HepG2 (cell line): Measurements from ENCODE around the gene IFT27. TPM values are rescaled to one million over a fixed set of nuclear protein-coding genes. Genes with fewer than 3 reads are reported as not detected.

Source experiments
- BCL6 ChIP-seq: IDR thresholded peaks from 2 replicates; pipeline ENCODE4 v1.6.1; 2016; ENCODE audit warnings: missing genetic modification reagents, missing compliant biosample characterization
- BHLHE40 ChIP-seq: IDR thresholded peaks from 2 replicates; pipeline ENCODE4 v1.6.1; 2011; ENCODE audit warnings: low read length, improper control_type of control experiment
- ETV5 ChIP-seq: IDR thresholded peaks from 2 replicates; pipeline ENCODE4 v1.6.1; 2018; ENCODE audit warnings: missing biosample characterization, missing genetic modification reagents, inconsistent platforms, borderline replicate concordance
- FOSL2 ChIP-seq: sonication (generic); formaldehyde crosslinking; IDR thresholded peaks from 2 replicates; pipeline ENCODE4 v1.4.0; 2020; ENCODE audit warnings: missing genetic modification reagents
- GABPB1 ChIP-seq: IDR thresholded peaks from 2 replicates; pipeline ENCODE4 v1.6.1; 2016; ENCODE audit warnings: mild to moderate bottlenecking, missing genetic modification reagents, moderate library complexity, missing compliant biosample characterization
- KDM2A ChIP-seq: sonication (generic); formaldehyde crosslinking; IDR thresholded peaks from 2 replicates; pipeline ENCODE4 v1.4.0; 2020; ENCODE audit warnings: low read depth, missing genetic modification reagents, borderline replicate concordance
- NR3C1 ChIP-seq: sonication (generic); formaldehyde crosslinking; IDR thresholded peaks from 2 replicates; pipeline ENCODE4 v1.4.0; 2020; ENCODE audit warnings: missing genetic modification reagents
- RXRA ChIP-seq: sonication (generic); formaldehyde crosslinking; IDR thresholded peaks from 2 replicates; pipeline ENCODE4 v1.5.1; 2020; ENCODE audit warnings: missing genetic modification reagents
- ZNF768 ChIP-seq: sonication (generic); formaldehyde crosslinking; IDR thresholded peaks from 2 replicates; pipeline ENCODE4 v1.4.0; 2020; ENCODE audit warnings: missing genetic modification reagents
- polyA plus RNA-seq, 8 experiments: library from polyadenylated mRNA; depleted of rRNA in 3 of 8; stranded (reverse) in 7 of 8; unstranded in 1 of 8; fragments of >200 nt; fragmentation: Illumina TruSeq in 4 of 8; extraction: Trizol in 4 of 8; gene quantifications; 2 replicates each; pipeline versions ENCODE4 v1.2.1 to v1.2.3, GENCODE V29; 2011 to 2016; ENCODE audit warnings: low read depth in 4 of 8, missing spikeins in 1 of 8, mixed read lengths in 1 of 8; ENCODE audit not compliant: insufficient read depth in 1 of 8
- total RNA-seq, 5 experiments: library from RNA; depleted of rRNA; stranded (reverse); fragments of >200 nt; fragmentation: Illumina TruSeq; extraction: Trizol; gene quantifications; 2 replicates each; pipeline ENCODE4 v1.2.3, GENCODE V29; 2016; ENCODE audit warnings: low read depth in 1 of 5
- TF ChIP-seq, protein P1 (sequence below): sonication (generic); formaldehyde crosslinking; IDR thresholded peaks from 2 replicates; pipeline ENCODE4 v1.5.1; 2020; ENCODE audit warnings: missing genetic modification reagents, mild to moderate bottlenecking, borderline replicate concordance
- TF ChIP-seq, protein P2 (sequence below): sonication (generic); formaldehyde crosslinking; IDR thresholded peaks from 2 replicates; pipeline ENCODE4 v1.4.0; 2020; ENCODE audit warnings: missing genetic modification reagents
- TF ChIP-seq, protein P3 (sequence below): sonication (generic); formaldehyde crosslinking; IDR thresholded peaks from 2 replicates; pipeline ENCODE4 v1.4.0; 2020; ENCODE audit warnings: missing genetic modification reagents
- TF ChIP-seq, protein P4 (sequence below): sonication (generic); formaldehyde crosslinking; IDR thresholded peaks from 2 replicates; pipeline ENCODE4 v1.5.0; 2020; ENCODE audit warnings: mild to moderate bottlenecking, missing genetic modification reagents, moderate library complexity

The IFT27 gene
- total and polyA plus RNA-seq, 2 of the 13 experiments (the other 11 are each of a cell fraction or from before 2014, with no cell fraction given): 0.25 to 0.33 TPM

DNA sequence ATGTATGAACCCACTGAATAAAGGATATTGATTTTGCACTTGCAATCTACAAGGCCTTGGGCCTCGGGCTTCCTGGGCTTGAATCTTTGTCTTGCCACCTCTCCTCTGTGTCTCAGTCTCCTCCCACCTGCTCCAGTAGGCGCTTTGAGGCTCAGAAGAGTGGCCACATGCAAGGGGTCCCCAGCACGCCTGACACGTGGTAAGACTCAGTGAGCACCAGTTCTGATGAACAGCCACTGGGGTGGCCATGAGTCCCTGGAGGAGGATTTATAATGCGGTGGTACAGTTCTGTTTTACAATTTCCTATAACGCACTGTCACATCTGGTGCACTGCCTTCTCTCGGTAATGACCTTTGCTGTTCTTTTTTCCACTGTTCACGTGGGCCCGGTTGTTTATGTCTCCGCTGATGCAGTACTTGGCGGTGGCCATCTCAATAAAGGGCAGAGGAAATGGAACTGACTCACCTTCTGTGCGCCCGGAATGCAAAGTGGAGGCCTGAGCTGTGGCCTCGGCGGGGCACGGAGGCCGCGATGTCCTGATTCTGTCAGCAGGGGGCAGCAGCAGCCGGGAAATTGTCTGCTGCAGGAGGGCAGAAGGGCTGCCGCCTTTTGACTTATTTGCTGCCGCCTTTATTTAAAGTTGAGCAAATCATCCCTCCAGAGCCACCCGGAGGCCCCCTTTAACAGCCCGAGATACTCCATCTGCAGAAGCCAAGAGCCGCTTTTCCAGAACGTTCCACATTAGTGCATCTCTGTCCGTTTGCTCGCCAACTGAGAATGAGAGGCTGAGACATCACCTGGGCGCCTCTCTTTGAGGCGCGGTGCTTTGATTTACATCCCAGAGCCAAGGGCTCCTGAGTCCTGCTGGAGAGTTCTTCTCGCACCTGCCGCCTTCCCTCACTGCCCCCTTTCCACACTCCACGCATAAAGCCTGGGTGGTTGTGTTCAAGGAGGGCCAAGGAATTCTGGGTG is 6.0 kb upstream of the IFT27 start (continued):
- TF ChIP-seq, protein P1, sequence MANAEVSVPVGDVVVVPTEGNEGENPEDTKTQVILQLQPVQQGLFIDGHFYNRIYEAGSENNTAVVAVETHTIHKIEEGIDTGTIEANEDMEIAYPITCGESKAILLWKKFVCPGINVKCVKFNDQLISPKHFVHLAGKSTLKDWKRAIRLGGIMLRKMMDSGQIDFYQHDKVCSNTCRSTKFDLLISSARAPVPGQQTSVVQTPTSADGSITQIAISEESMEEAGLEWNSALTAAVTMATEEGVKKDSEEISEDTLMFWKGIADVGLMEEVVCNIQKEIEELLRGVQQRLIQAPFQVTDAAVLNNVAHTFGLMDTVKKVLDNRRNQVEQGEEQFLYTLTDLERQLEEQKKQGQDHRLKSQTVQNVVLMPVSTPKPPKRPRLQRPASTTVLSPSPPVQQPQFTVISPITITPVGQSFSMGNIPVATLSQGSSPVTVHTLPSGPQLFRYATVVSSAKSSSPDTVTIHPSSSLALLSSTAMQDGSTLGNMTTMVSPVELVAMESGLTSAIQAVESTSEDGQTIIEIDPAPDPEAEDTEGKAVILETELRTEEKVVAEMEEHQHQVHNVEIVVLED (CRISPR knock-in tag): no peak
- no peak for TF ChIP-seq BHLHE40
- TF ChIP-seq GABPB1: peak; percentile 31; the same call in 1 of the 2 replicates
- TF ChIP-seq, protein P2, sequence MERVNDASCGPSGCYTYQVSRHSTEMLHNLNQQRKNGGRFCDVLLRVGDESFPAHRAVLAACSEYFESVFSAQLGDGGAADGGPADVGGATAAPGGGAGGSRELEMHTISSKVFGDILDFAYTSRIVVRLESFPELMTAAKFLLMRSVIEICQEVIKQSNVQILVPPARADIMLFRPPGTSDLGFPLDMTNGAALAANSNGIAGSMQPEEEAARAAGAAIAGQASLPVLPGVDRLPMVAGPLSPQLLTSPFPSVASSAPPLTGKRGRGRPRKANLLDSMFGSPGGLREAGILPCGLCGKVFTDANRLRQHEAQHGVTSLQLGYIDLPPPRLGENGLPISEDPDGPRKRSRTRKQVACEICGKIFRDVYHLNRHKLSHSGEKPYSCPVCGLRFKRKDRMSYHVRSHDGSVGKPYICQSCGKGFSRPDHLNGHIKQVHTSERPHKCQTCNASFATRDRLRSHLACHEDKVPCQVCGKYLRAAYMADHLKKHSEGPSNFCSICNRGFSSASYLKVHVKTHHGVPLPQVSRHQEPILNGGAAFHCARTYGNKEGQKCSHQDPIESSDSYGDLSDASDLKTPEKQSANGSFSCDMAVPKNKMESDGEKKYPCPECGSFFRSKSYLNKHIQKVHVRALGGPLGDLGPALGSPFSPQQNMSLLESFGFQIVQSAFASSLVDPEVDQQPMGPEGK (CRISPR knock-in tag): no peak
- TF ChIP-seq RXRA (CRISPR knock-in tag): 0 out of 2 replicates have a peak, but pooled peaks have one; percentile 25
- no peak for TF ChIP-seq NR3C1 (CRISPR knock-in tag)
- TF ChIP-seq, protein P3, sequence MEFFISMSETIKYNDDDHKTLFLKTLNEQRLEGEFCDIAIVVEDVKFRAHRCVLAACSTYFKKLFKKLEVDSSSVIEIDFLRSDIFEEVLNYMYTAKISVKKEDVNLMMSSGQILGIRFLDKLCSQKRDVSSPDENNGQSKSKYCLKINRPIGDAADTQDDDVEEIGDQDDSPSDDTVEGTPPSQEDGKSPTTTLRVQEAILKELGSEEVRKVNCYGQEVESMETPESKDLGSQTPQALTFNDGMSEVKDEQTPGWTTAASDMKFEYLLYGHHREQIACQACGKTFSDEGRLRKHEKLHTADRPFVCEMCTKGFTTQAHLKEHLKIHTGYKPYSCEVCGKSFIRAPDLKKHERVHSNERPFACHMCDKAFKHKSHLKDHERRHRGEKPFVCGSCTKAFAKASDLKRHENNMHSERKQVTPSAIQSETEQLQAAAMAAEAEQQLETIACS (CRISPR knock-in tag): no peak
- peak; percentile 46; the same call in 1 of the 2 replicates for TF ChIP-seq KDM2A (CRISPR knock-in tag)
- TF ChIP-seq ZNF768 (CRISPR knock-in tag): peak; percentile 39; the same call in 1 of the 2 replicates
- TF ChIP-seq ETV5 (CRISPR knock-in tag): 0 out of 2 replicates have a peak, but pooled peaks have one; percentile 8
- TF ChIP-seq, protein P4, sequence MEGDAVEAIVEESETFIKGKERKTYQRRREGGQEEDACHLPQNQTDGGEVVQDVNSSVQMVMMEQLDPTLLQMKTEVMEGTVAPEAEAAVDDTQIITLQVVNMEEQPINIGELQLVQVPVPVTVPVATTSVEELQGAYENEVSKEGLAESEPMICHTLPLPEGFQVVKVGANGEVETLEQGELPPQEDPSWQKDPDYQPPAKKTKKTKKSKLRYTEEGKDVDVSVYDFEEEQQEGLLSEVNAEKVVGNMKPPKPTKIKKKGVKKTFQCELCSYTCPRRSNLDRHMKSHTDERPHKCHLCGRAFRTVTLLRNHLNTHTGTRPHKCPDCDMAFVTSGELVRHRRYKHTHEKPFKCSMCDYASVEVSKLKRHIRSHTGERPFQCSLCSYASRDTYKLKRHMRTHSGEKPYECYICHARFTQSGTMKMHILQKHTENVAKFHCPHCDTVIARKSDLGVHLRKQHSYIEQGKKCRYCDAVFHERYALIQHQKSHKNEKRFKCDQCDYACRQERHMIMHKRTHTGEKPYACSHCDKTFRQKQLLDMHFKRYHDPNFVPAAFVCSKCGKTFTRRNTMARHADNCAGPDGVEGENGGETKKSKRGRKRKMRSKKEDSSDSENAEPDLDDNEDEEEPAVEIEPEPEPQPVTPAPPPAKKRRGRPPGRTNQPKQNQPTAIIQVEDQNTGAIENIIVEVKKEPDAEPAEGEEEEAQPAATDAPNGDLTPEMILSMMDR: peak; percentile 87
- TF ChIP-seq FOSL2 (CRISPR knock-in tag): peak; percentile 48; the same call in 1 of the 2 replicates
- no peak for TF ChIP-seq BCL6 (CRISPR knock-in tag)
